GM12865 (cell line): ENCODE measurements around the gene FOSB.

Experiments
- DNase-seq: peaks from one replicate; pipeline ENCODE4 v3.0.0; 2010; ENCODE audit warnings: low read depth
- H3K4me3 ChIP-seq: 2 replicates; pipeline ENCODE4 v1.5.1; 2011; ENCODE audit warnings: mild to moderate bottlenecking, low read depth, low read length, control low read depth
- CTCF ChIP-seq: IDR thresholded peaks from 2 replicates; pipeline ENCODE4 v1.5.1; 2011; ENCODE audit warnings: low read length, control low read depth, low read depth, inconsistent platforms; ENCODE audit not compliant: insufficient read depth; ENCODE audit errors: missing control alignments

FOSB gene

DNA sequence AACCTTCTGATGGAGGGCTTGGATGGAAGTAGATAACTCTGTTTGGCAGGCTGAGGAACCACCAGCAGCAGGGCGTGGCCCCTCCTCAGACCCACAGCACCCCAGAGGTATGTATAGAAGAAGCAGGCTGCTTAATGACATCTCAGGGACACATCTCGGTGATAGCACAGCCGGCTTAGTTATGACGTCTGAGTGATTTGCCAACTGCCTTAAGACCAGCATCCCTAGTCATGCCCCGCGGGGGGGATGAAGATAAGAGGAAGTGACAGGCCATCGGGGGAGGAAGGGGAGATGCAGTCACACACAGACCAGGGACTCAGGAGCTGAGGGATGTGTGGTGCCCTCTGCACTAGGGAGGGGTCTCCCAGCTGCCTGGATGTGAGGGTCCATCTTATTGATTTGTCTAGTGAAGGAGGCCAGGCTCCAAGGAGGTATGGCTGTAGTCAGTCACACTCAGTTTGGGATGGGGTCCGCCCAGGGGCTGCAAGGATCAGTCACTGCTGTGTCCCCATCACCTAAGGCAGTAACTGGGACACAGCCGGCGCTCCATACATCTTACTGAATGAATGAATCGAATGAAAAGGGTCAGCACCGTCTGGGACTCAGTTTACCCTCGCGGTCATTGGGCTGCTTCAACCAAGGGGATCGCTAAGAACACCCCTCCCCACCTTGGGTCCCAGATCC, 24.9 kb upstream of the FOSB start:
- no peak for TF ChIP-seq CTCF
- DNase-seq, result peak; percentile 44
- H3K4me3 ChIP-seq, result peak overlapping the region; percentile 53

- peak overlapping the region; percentile 53 for H3K4me3 ChIP-seq
- no peak for TF ChIP-seq CTCF
- peak; percentile 81 for DNase-seq
Measured at GRCh38 chr19:45443462-45444317, 24.1 kb upstream of the FOSB start.

- H3K4me3 ChIP-seq, result peak overlapping the region; percentile 57
- peak; percentile 90 for DNase-seq
- TF ChIP-seq CTCF, result no peak
Measured at GRCh38 chr19:45444318-45445041, 23.3 kb upstream of the FOSB start.

GRCh38 chr19:45445139-45445538, 22.7 kb upstream of the FOSB start:
- no peak for TF ChIP-seq CTCF
- no peak overlapping the region for H3K4me3 ChIP-seq
- DNase-seq, result no peak

- no peak overlapping the region for H3K4me3 ChIP-seq
- TF ChIP-seq CTCF, result peak; percentile 45
- DNase-seq, result peak; percentile 62
Measured at GRCh38 chr19:45446295-45446694, 21.5 kb upstream of the FOSB start.

DNA sequence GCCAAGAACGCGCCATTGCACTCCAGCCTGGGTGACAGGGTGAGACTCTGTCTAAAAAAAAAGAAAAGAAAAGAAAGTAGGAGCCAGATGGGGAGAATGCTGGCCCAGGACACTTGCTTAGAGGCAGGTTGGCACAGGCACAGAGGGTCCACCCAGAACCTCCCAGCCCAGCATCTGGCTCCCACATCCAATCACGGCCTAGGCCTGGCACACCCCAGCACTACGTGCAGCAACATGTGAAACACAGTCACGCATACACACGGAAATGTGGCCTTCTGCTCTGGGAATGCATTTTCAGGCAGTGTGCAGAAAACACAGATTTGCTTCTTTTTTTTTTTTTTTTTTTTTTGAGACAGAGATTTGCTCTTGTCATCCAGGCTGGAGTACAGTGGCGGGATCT, 20.9 kb upstream of the FOSB start:
- no peak for TF ChIP-seq CTCF

More for the DNA sequence above, 20.9 kb upstream of the FOSB start:
- DNase-seq, result no peak
- H3K4me3 ChIP-seq, result no peak overlapping the region
